Adrenal gland (tissue), 12 donors: Measurements from ENCODE around the gene EXT2. TPM values are rescaled to one million over a fixed set of nuclear protein-coding genes. Genes with fewer than 3 reads are reported as not detected.

Experiments used
- DNase-seq, 7 donors: peaks; one replicate each; pipeline ENCODE4 v3.0.0-alpha.2; 2019 to 2020
- H3K27ac ChIP-seq, 5 donors: fragments of 200-600 bp; sonication (generic) in 4 of 5; 1 replicate in 3 of 5; 2 replicates in 2 of 5; pipeline versions ENCODE4 v1.5.1 to v1.8.0; 2016 to 2020; ENCODE audit warnings: mild to moderate bottlenecking in 1 of 5
- H3K27me3 ChIP-seq: fragments of 200-600 bp; 2 replicates; pipeline ENCODE4 v1.8.0; 2021
- H3K36me3 ChIP-seq, 2 donors: fragments of 200-600 bp; replicated peaks in 1 of 2; 1 replicate in 1 of 2; 2 replicates in 1 of 2; pipeline versions ENCODE4 v1.5.1 to v1.8.0; 2018 to 2022
- H3K4me1 ChIP-seq, 2 donors: fragments of 200-600 bp; replicated peaks in 1 of 2; 1 replicate in 1 of 2; 2 replicates in 1 of 2; pipeline versions ENCODE4 v1.5.1 to v1.8.0; 2018 to 2021
- H3K4me3 ChIP-seq, 4 donors: fragments of 200-600 bp; sonication (generic) in 3 of 4; one replicate each; pipeline ENCODE4 v1.5.1; 2016 to 2018
- H3K9me3 ChIP-seq, 3 donors: fragments of 200-600 bp; sonication (generic) in 1 of 3; replicated peaks in 1 of 3; 1 replicate in 2 of 3; 2 replicates in 1 of 3; pipeline versions ENCODE4 v1.5.1 to v1.8.0; 2016 to 2021
- POLR2A ChIP-seq, 2 donors: fragments of 450-650 bp; IDR thresholded peaks; one replicate each; pipeline ENCODE4 v1.6.1; 2017; ENCODE audit warnings: antibody characterized with exemption in 2 of 2, mild to moderate bottlenecking in 2 of 2, moderate library complexity in 1 of 2
- WGBS, 4 donors: extraction: QIAGEN DNeasy Blood & Tissue Kit in 2 of 4; methylation state at CpG; one replicate each; pipeline versions ENCODE4 v1.1.5 to v1.1.7; 2013 to 2017; 5-methylcytosine and 5-hydroxymethylcytosine counted together
- intact Hi-C, 2 donors: fragments of 100-400 bp; cut with DNase I; formaldehyde crosslinking; loops; one replicate each; pipeline versions ENCODE4 v1.14.1 to v1.15.0; 2022 to 2023
- polyA plus RNA-seq, 3 donors: library from polyadenylated mRNA; stranded (reverse); fragments of 200-250 nt in 2 of 3; fragments of 350-450 nt in 1 of 3; fragmentation: Illumina TruSeq in 1 of 3; extraction: RNeasy Lipid Tissue Mini Kit (QIAGEN cat#74804) in 1 of 3; gene quantifications; one replicate each; pipeline ENCODE4 v1.2.3, GENCODE V29; 2013 to 2014
- total RNA-seq, 9 donors: library from RNA; depleted of rRNA in 4 of 9; stranded (reverse); fragments of >200 nt in 4 of 9; fragments of 120-200 nt in 1 of 9; fragmentation: NEBNext Ultra II Directional in 1 of 9; extraction: Animal tissue kit (Norgen Biotek cat#: 25700) in 1 of 9; gene quantifications; one replicate each; pipeline versions ENCODE4 v1.1.0 to v1.2.4, GENCODE V29; 2013 to 2023
- TF ChIP-seq, protein P1 (sequence below), 6 experiments: fragments of 450-650 bp in 4 of 6; fragments of 200-600 bp in 2 of 6; sonication (generic) in 1 of 6; IDR thresholded peaks; 1 replicate in 5 of 6; 2 replicates in 1 of 6; pipeline versions ENCODE4 v1.5.1 to v1.8.0; 2016 to 2021; ENCODE audit warnings: antibody characterized with exemption in 6 of 6, mild to moderate bottlenecking in 2 of 6, moderate library complexity in 1 of 6
- donor health status: healthy with polysubstance abuse.
- donor health status: Bipolar disorder and iron deficiency.
- donor health status: DM: yes; HTN: yes; CAD: no.
- donor health status: DM: no; HTN: no; CAD: no.
- donor health status: DM: no; HTN: no; CAD: no.
- donor health status: DM: yes; HTN: yes; CAD: no.

The EXT2 gene
- total and polyA plus RNA-seq, 12 donors = 28.7 to 89.3 (median 46.3) TPM

DNA sequence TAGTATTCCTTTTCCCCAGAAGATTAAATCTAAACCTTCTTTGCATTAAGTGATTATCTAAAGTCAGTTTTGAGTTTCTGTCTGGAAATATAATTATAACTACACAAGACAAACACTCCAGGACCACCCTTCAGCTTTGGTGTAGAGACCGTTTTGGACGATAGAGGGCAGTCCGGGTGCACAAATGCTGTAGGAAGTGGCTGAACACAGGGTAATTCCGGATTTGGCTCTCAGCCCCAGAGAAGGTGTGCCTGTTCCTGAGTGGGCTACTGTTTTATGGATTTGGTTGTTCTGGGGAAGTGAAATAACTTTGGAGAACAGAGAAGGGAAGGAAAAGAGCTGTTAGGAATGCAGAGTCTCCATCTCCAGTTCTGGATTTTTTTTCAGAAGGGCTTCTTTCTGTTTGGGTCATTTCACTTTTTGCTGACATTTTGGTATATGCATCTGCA lies 14.8 kb downstream of the EXT2 start:
- no peak overlapping the region for H3K27ac ChIP-seq
- H3K9me3 ChIP-seq = no peaks in the 10 kb centered on the region
- H3K4me3 ChIP-seq = no peak overlapping the region
- peaks cover 0 to 23% of the 10 kb centered on the region in 2 donors for H3K36me3 ChIP-seq
- peaks cover 0 to 5% of the 10 kb centered on the region in 2 donors for H3K4me1 ChIP-seq
- WGBS, 4 donors = 10 to 30% (median 13%) methylated on average over 4 of the region's 4 CpGs
- no peak for TF ChIP-seq POLR2A (IDR thresholded peaks at IDR 0.05)
- TF ChIP-seq, protein P1, sequence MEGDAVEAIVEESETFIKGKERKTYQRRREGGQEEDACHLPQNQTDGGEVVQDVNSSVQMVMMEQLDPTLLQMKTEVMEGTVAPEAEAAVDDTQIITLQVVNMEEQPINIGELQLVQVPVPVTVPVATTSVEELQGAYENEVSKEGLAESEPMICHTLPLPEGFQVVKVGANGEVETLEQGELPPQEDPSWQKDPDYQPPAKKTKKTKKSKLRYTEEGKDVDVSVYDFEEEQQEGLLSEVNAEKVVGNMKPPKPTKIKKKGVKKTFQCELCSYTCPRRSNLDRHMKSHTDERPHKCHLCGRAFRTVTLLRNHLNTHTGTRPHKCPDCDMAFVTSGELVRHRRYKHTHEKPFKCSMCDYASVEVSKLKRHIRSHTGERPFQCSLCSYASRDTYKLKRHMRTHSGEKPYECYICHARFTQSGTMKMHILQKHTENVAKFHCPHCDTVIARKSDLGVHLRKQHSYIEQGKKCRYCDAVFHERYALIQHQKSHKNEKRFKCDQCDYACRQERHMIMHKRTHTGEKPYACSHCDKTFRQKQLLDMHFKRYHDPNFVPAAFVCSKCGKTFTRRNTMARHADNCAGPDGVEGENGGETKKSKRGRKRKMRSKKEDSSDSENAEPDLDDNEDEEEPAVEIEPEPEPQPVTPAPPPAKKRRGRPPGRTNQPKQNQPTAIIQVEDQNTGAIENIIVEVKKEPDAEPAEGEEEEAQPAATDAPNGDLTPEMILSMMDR (IDR thresholded peaks at IDR 0.05) = peak; percentile 34 to 66 (median 58)
- H3K27me3 ChIP-seq = no peaks in the 10 kb centered on the region
- peak; percentile 40 to 80 (median 53) for DNase-seq
- intact Hi-C loops = no loop called here

DNA sequence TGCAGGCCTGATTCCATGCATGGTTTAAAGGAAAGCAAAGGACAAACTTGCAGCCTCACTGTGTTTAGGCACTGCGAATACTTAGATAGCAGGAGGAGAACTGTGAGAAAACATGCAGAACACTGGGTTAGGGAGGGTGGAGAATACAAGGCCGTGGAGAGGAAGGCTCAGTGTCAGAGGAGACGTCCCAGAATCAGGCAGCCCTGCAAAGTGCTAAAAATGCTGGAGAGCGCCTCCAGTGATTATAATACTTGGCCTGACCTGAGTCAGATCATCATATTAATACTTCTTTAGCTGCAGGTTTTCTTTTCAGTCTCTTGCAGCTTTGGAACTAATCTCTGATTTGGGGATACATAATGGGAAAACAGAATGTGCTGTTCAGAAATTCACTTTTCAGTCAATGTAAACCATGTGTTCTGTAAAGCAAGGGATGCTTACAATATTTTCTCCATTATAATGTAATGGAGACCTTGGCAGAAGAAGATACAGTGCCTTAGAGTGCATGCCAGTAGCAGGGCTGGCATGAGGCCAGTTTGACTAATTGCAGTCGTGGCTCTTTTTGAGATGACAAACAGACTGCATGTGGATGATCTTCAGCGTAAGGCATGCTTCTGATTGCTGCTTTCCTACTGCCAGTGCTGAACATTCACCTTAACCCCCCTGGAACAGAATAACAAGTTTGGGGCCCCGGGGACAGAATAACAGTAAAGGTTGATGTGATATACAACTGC lies 16.8 kb downstream of the EXT2 start:
- intact Hi-C loops = no loop called here
- no peaks in the 10 kb centered on the region for H3K9me3 ChIP-seq
- H3K4me1 ChIP-seq = peaks cover 0 to 5% of the 10 kb centered on the region in 2 donors
- TF ChIP-seq, protein P1 (IDR thresholded peaks at IDR 0.05) = no peak
- TF ChIP-seq POLR2A (IDR thresholded peaks at IDR 0.05) = no peak
- H3K27me3 ChIP-seq = no peaks in the 10 kb centered on the region
- no peak overlapping the region for H3K27ac ChIP-seq
- DNase-seq = peak; percentile 73 to 92 (median 88)
- peaks cover 0 to 29% of the 10 kb centered on the region in 2 donors for H3K36me3 ChIP-seq
- WGBS, 4 donors = 52 to 60% (median 57%) methylated on average over 7 of the region's 7 CpGs
- no peak overlapping the region for H3K4me3 ChIP-seq

DNA sequence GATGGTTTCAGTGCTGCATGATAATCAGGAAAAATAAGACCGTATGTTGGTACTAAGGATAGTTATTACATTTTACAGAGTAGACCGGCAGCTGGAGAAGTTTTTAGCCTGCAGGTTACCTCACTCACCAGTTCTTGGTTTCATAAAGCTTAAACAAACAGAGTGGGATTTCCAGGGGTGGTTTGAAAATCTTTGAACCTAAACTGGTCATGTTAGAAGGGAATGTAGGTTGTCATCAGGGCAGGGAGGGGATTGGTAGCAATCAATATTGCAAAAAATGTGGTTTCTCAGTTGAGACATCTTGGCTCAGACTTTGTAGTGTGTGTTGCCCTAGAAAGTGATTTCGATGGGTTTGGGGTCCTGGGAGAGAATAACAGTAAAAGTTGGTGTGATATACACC lies 17.5 kb downstream of the EXT2 start:
- no peak overlapping the region for H3K27ac ChIP-seq
- TF ChIP-seq, protein P1 (IDR thresholded peaks at IDR 0.05) = no peak
- TF ChIP-seq POLR2A (IDR thresholded peaks at IDR 0.05) = no peak
- no peak for DNase-seq
- peaks cover 0 to 27% of the 10 kb centered on the region in 2 donors for H3K36me3 ChIP-seq
- H3K9me3 ChIP-seq = no peaks in the 10 kb centered on the region
- H3K4me3 ChIP-seq = no peak overlapping the region
- H3K27me3 ChIP-seq = no peaks in the 10 kb centered on the region
- H3K4me1 ChIP-seq = peaks cover 0 to 5% of the 10 kb centered on the region in 2 donors
- WGBS, 4 donors = 88 to 97% (median 91%) methylated on average over 3 of the region's 3 CpGs
- intact Hi-C loops = no loop called here

DNA sequence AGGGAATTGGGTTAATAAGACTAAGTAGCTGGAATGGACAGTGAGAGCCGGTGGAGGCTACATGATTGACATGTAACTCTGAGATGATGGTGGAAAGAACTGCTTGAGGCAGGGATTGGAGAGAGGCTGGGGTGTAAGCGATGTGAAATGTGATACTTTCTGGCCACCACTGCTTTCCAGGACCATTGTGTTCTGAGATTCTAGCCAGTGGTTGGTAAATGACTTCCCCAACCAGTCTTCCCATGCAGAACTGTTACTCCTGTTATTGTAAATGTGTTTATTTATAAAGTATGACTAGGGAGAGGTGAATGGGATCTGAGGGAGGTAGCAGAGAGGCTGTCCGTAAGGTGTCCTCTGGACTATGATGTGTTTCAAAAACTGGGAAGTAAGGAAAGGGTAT lies 18.1 kb downstream of the EXT2 start:
- H3K9me3 ChIP-seq = no peaks in the 10 kb centered on the region
- no peak overlapping the region for H3K27ac ChIP-seq
- DNase-seq = no peak
- intact Hi-C loops = no loop called here
- H3K36me3 ChIP-seq = peaks cover 0 to 22% of the 10 kb centered on the region in 2 donors
- H3K4me1 ChIP-seq = peaks cover 0 to 5% of the 10 kb centered on the region in 2 donors
- H3K4me3 ChIP-seq = no peak overlapping the region
- TF ChIP-seq, protein P1 (IDR thresholded peaks at IDR 0.05) = no peak
- TF ChIP-seq POLR2A (IDR thresholded peaks at IDR 0.05) = no peak
- H3K27me3 ChIP-seq = no peaks in the 10 kb centered on the region
- WGBS, 4 donors = 89 to 93% (median 91%) methylated on average over 3 of the region's 3 CpGs
